ENCODE results near the gene MIB2.
"Not testable (repeated sequence)": the region's sequence is repeated elsewhere in the genome, so short reads cannot be mapped to it uniquely, and the experiment has no call there.

The MIB2 gene

GRCh38 chr1:1674806-1675205, 59.5 kb downstream of the MIB2 start:
- not testable (repeated sequence) for H3K27me3 ChIP-seq (ENCODE audit: control insufficient read depth, insufficient read depth, low read length, poor library complexity, severe bottlenecking); H3K27ac ChIP-seq (ENCODE audit: insufficient read depth, low read depth, low read length, poor library complexity, severe bottlenecking); H3K9me3 ChIP-seq (ENCODE audit: control insufficient read depth, low read length); H3K4me1 ChIP-seq (ENCODE audit: control insufficient read depth, insufficient read depth, low read length); H3K4me3 ChIP-seq (ENCODE audit: insufficient read depth, low read depth, low read length)
- peaks cover 14% of the 10 kb centered on the region for H3K36me3 ChIP-seq (ENCODE audit: control insufficient read depth, insufficient read depth, low read length)
- WGBS, 2 experiments: 87 to 88% methylated on average over 14 to 15 of the region's 21 CpGs

GRCh38 chr1:1675218-1675617, 59.9 kb downstream of the MIB2 start:
- H3K4me3 ChIP-seq (ENCODE audit: insufficient read depth, low read depth, low read length); H3K9me3 ChIP-seq (ENCODE audit: control insufficient read depth, low read length); H3K27me3 ChIP-seq (ENCODE audit: control insufficient read depth, insufficient read depth, low read length, poor library complexity, severe bottlenecking); H3K27ac ChIP-seq (ENCODE audit: insufficient read depth, low read depth, low read length, poor library complexity, severe bottlenecking); H3K4me1 ChIP-seq (ENCODE audit: control insufficient read depth, insufficient read depth, low read length): not testable (repeated sequence)
- peaks cover 12% of the 10 kb centered on the region for H3K36me3 ChIP-seq (ENCODE audit: control insufficient read depth, insufficient read depth, low read length)
- WGBS, 2 experiments: 91 to 99% methylated on average over 6 to 9 of the region's 18 CpGs

GRCh38 chr1:1676087-1676486, 60.8 kb downstream of the MIB2 start:
- WGBS, 2 experiments: 80 to 100% methylated on average over 1 to 3 of the region's 21 CpGs
- not testable (repeated sequence) for H3K36me3 ChIP-seq (ENCODE audit: control insufficient read depth, insufficient read depth, low read length); H3K4me3 ChIP-seq (ENCODE audit: insufficient read depth, low read depth, low read length); H3K27ac ChIP-seq (ENCODE audit: insufficient read depth, low read depth, low read length, poor library complexity, severe bottlenecking); H3K27me3 ChIP-seq (ENCODE audit: control insufficient read depth, insufficient read depth, low read length, poor library complexity, severe bottlenecking); H3K4me1 ChIP-seq (ENCODE audit: control insufficient read depth, insufficient read depth, low read length); H3K9me3 ChIP-seq (ENCODE audit: control insufficient read depth, low read length)

- H3K4me1 ChIP-seq (ENCODE audit: control insufficient read depth, insufficient read depth, low read length): no peaks in the 10 kb centered on the region
- H3K27ac ChIP-seq (ENCODE audit: insufficient read depth, low read depth, low read length, poor library complexity, severe bottlenecking): no peak overlapping the region
- peaks cover under 1% of the 10 kb centered on the region for H3K36me3 ChIP-seq (ENCODE audit: control insufficient read depth, insufficient read depth, low read length)
- 94 to 96% methylated on average over 39 of the region's 39 CpGs for WGBS, 2 experiments
- no peaks in the 10 kb centered on the region for H3K9me3 ChIP-seq (ENCODE audit: control insufficient read depth, low read length)
- H3K27me3 ChIP-seq (ENCODE audit: control insufficient read depth, insufficient read depth, low read length, poor library complexity, severe bottlenecking): no peaks in the 10 kb centered on the region
- no peak overlapping the region for H3K4me3 ChIP-seq (ENCODE audit: insufficient read depth, low read depth, low read length)
Observed at GRCh38 chr1:1677718-1678580, 62.6 kb downstream of the MIB2 start.

- WGBS, 2 experiments: 82% methylated on average over 24 of the region's 24 CpGs
Observed at GRCh38 chr1:1678581-1679380, 63.5 kb downstream of the MIB2 start.

More at GRCh38 chr1:1678581-1679380, 63.5 kb downstream of the MIB2 start:
- H3K27me3 ChIP-seq (ENCODE audit: control insufficient read depth, insufficient read depth, low read length, poor library complexity, severe bottlenecking): no peaks in the 10 kb centered on the region
- H3K27ac ChIP-seq (ENCODE audit: insufficient read depth, low read depth, low read length, poor library complexity, severe bottlenecking): no peak overlapping the region
- H3K4me3 ChIP-seq (ENCODE audit: insufficient read depth, low read depth, low read length): no peak overlapping the region
- peaks cover 5% of the 10 kb centered on the region for H3K36me3 ChIP-seq (ENCODE audit: control insufficient read depth, insufficient read depth, low read length)
- H3K4me1 ChIP-seq (ENCODE audit: control insufficient read depth, insufficient read depth, low read length): no peaks in the 10 kb centered on the region
- H3K9me3 ChIP-seq (ENCODE audit: control insufficient read depth, low read length): no peaks in the 10 kb centered on the region

All from ectodermal cell (in vitro differentiated cells).